ENCODE measurements around the gene POPDC3.

POPDC3 gene

GRCh38 chr6:105189026-105189820, 9.4 kb upstream of the POPDC3 start (continued):
- no peak for TF ChIP-seq ZBTB10 (tag by site-specific recombination; IDR thresholded peaks at IDR 0.05)
- no peak for TF ChIP-seq KLF10 (tag by site-specific recombination; IDR thresholded peaks at IDR 0.05)
- no peak for TF ChIP-seq ZNF585B (tag by site-specific recombination; IDR thresholded peaks at IDR 0.05)
- TF ChIP-seq ZNF114 (tag by site-specific recombination; IDR thresholded peaks at IDR 0.05), result no peak
- TF ChIP-seq ZNF174 (tag by site-specific recombination; IDR thresholded peaks at IDR 0.05), result no peak

- Histone ChIP-seq H3K9me3 (ENCODE audit: control insufficient read depth, insufficient read depth, low read depth, low read length) (no peaks in the 10 kb centered on the region), H3K4me3 (ENCODE audit: low read depth, low read length) (no peak overlapping the region), H3K27ac (ENCODE audit: extremely low read depth, low read depth, low read length) (no peak overlapping the region), H3K36me3 (ENCODE audit: control insufficient read depth in 2 of 2, insufficient read depth in 1 of 2, low read length in 2 of 2) (no peaks in the 10 kb centered on the region), H3K4me1 (ENCODE audit: control insufficient read depth, insufficient read depth, low read length) (no peaks in the 10 kb centered on the region)
- POLR2A ChIA-PET, result no interaction called here
- CTCF ChIA-PET, result interaction anchor here (0.5 to 0.6 kb wide), 2 partner anchors 41 to 254 kb away, joined by 3 to 4 read pairs; no protein-coding TSS in a partner anchor
- TF ChIP-seq ZNF404 (tag by site-specific recombination; IDR thresholded peaks at IDR 0.05) (no peak), REST (tag by site-specific recombination; IDR thresholded peaks at IDR 0.05) (no peak), ZNF366 (tag by site-specific recombination; conservative IDR thresholded peaks at IDR 0.05) (no peak), FEZF1 (tag by site-specific recombination; IDR thresholded peaks at IDR 0.05) (no peak), TRIM28 (IDR thresholded peaks at IDR 0.05; ENCODE audit: borderline replicate concordance, low read length) (no peak), ZNF626 (tag by site-specific recombination; IDR thresholded peaks at IDR 0.05) (no peak), INSM2 (tag by site-specific recombination; IDR thresholded peaks at IDR 0.05) (no peak), ZNF548 (tag by site-specific recombination; IDR thresholded peaks at IDR 0.05) (no peak), ZNF302 (tag by site-specific recombination; IDR thresholded peaks at IDR 0.05; ENCODE audit: low read depth) (no peak), ZNF580 (tag by site-specific recombination; IDR thresholded peaks at IDR 0.05) (no peak), ZNF184 (tag by site-specific recombination; IDR thresholded peaks at IDR 0.05) (no peak), PRDM10 (tag by site-specific recombination; IDR thresholded peaks at IDR 0.05) (no peak), PRDM1 (tag by site-specific recombination; IDR thresholded peaks at IDR 0.05) (no peak), ZBTB48 (tag by site-specific recombination; IDR thresholded peaks at IDR 0.05) (no peak), ZNF585B (tag by site-specific recombination; IDR thresholded peaks at IDR 0.05) (no peak), SCRT1 (tag by site-specific recombination; IDR thresholded peaks at IDR 0.05; ENCODE audit: borderline replicate concordance) (no peak), ZNF596 (tag by site-specific recombination; IDR thresholded peaks at IDR 0.05) (no peak), ZNF426 (tag by site-specific recombination; IDR thresholded peaks at IDR 0.05) (no peak)
Observed at GRCh38 chr6:105188251-105188650, 8.4 kb upstream of the POPDC3 start.
